ENCODE results near the gene NTM.

Gene NTM

GRCh38 chr11:131546218-131546895 is 175.9 kb downstream of the NTM start:
- Histone ChIP-seq H4K20me1 (ENCODE audit: control insufficient read depth, insufficient read depth, low read depth, low read length) (no peaks in the 10 kb centered on the region), H3K4me2 (ENCODE audit: low read length) (no peak overlapping the region), H3K27me3 (ENCODE audit: control insufficient read depth, low read length) (no peaks in the 10 kb centered on the region), H3K9me3 (ENCODE audit: control insufficient read depth, insufficient read depth, low read length) (no peaks in the 10 kb centered on the region), H3F3A (ENCODE audit: control insufficient read depth, insufficient read depth) (no peaks in the 10 kb centered on the region), H3K36me3 (ENCODE audit: control insufficient read depth, low read length) (no peaks in the 10 kb centered on the region), H3K4me1 (ENCODE audit: control insufficient read depth, low read length) (no peaks in the 10 kb centered on the region), H3K9me2 (replicated peaks; ENCODE audit: control insufficient read depth, low read length) (no peaks in the 10 kb centered on the region), H3K79me2 (ENCODE audit: control insufficient read depth, low read length) (no peaks in the 10 kb centered on the region), H3K27ac (ENCODE audit: low read depth, low read length) (no peak overlapping the region), H3K4me3 (ENCODE audit: low read length) (no peak overlapping the region)
- TF ChIP-seq CTCF (IDR thresholded peaks at IDR 0.05; ENCODE audit: low read depth, low read length, poor library complexity, severe bottlenecking) (no peak), EZH2phosphoT487 (IDR thresholded peaks at IDR 0.05; ENCODE audit: borderline replicate concordance, low read length) (no peak)

- no peaks in the 10 kb centered on the region for H3K27me3 ChIP-seq (ENCODE audit: control insufficient read depth, low read length)
- H3K4me2 ChIP-seq (ENCODE audit: low read length), result no peak overlapping the region
- H3K36me3 ChIP-seq (ENCODE audit: control insufficient read depth, low read length), result no peaks in the 10 kb centered on the region
- H4K20me1 ChIP-seq (ENCODE audit: control insufficient read depth, insufficient read depth, low read depth, low read length), result no peaks in the 10 kb centered on the region
- no peak overlapping the region for H3K4me3 ChIP-seq (ENCODE audit: low read length)
- H3K4me1 ChIP-seq (ENCODE audit: control insufficient read depth, low read length), result no peaks in the 10 kb centered on the region
- H3K27ac ChIP-seq (ENCODE audit: low read depth, low read length), result no peak overlapping the region
- H3K79me2 ChIP-seq (ENCODE audit: control insufficient read depth, low read length), result no peaks in the 10 kb centered on the region
- TF ChIP-seq CTCF (IDR thresholded peaks at IDR 0.05; ENCODE audit: low read depth, low read length, poor library complexity, severe bottlenecking), result no peak
- no peak for TF ChIP-seq EZH2phosphoT487 (IDR thresholded peaks at IDR 0.05; ENCODE audit: borderline replicate concordance, low read length)
- no peaks in the 10 kb centered on the region for H3K9me3 ChIP-seq (ENCODE audit: control insufficient read depth, insufficient read depth, low read length)
- H3F3A ChIP-seq (ENCODE audit: control insufficient read depth, insufficient read depth), result no peaks in the 10 kb centered on the region
- H3K9me2 ChIP-seq (replicated peaks; ENCODE audit: control insufficient read depth, low read length), result no peaks in the 10 kb centered on the region
These were observed 178.7 kb downstream of the NTM start for GRCh38 chr11:131549099-131549498.

GRCh38 chr11:131549770-131550169 is 179.4 kb downstream of the NTM start:
- H3F3A ChIP-seq (ENCODE audit: control insufficient read depth, insufficient read depth), result no peaks in the 10 kb centered on the region
- no peak overlapping the region for H3K27ac ChIP-seq (ENCODE audit: low read depth, low read length)
- no peaks in the 10 kb centered on the region for H3K79me2 ChIP-seq (ENCODE audit: control insufficient read depth, low read length)
- no peaks in the 10 kb centered on the region for H3K9me2 ChIP-seq (replicated peaks; ENCODE audit: control insufficient read depth, low read length)
- H3K36me3 ChIP-seq (ENCODE audit: control insufficient read depth, low read length), result no peaks in the 10 kb centered on the region
- H4K20me1 ChIP-seq (ENCODE audit: control insufficient read depth, insufficient read depth, low read depth, low read length), result no peaks in the 10 kb centered on the region
- H3K4me3 ChIP-seq (ENCODE audit: low read length), result no peak overlapping the region
- H3K27me3 ChIP-seq (ENCODE audit: control insufficient read depth, low read length), result no peaks in the 10 kb centered on the region
- H3K4me1 ChIP-seq (ENCODE audit: control insufficient read depth, low read length), result no peaks in the 10 kb centered on the region
- H3K4me2 ChIP-seq (ENCODE audit: low read length), result no peak overlapping the region
- TF ChIP-seq CTCF (IDR thresholded peaks at IDR 0.05; ENCODE audit: low read depth, low read length, poor library complexity, severe bottlenecking) (no peak), EZH2phosphoT487 (IDR thresholded peaks at IDR 0.05; ENCODE audit: borderline replicate concordance, low read length) (no peak)
- no peaks in the 10 kb centered on the region for H3K9me3 ChIP-seq (ENCODE audit: control insufficient read depth, insufficient read depth, low read length)
